ENCODE results near the gene PAM16.

- TF ChIP-seq CTCF (IDR thresholded peaks at IDR 0.05) (no peak), EP300 (IDR thresholded peaks at IDR 0.05) (no peak), POLR2AphosphoS5 (IDR thresholded peaks at IDR 0.05) (no peak)
These were observed 13.9 kb upstream of the PAM16 start for GRCh38 chr16:4365014-4365406.
